SJCRH30 (cell line): Measurements from ENCODE around the gene TUBB. TPM values are rescaled to one million over a fixed set of nuclear protein-coding genes. Genes with fewer than 3 reads are reported as not detected.

Source experiments
- DNase-seq, 2 experiments: peaks; one replicate each; pipeline ENCODE4 v3.0.0-alpha.2; 2015 to 2020
- H3K27ac ChIP-seq: fragments of 250-450 bp; sonication (Bioruptor Pico); 2 replicates; pipeline ENCODE4 v1.5.1; 2020; ENCODE audit warnings: mild to moderate bottlenecking, moderate library complexity
- H3K27me3 ChIP-seq: fragments of 250-450 bp; sonication (Bioruptor Pico); 2 replicates; pipeline ENCODE4 v1.5.1; 2020; ENCODE audit warnings: mild to moderate bottlenecking, moderate library complexity
- H3K36me3 ChIP-seq: fragments of 250-450 bp; sonication (Bioruptor Pico); 2 replicates; pipeline ENCODE4 v1.5.1; 2020; ENCODE audit warnings: mild to moderate bottlenecking, moderate library complexity
- H3K4me1 ChIP-seq: fragments of 250-450 bp; sonication (Bioruptor Pico); 2 replicates; pipeline ENCODE4 v1.5.1; 2020; ENCODE audit warnings: mild to moderate bottlenecking, moderate library complexity
- H3K4me3 ChIP-seq: fragments of 250-450 bp; sonication (Bioruptor Pico); 2 replicates; pipeline ENCODE4 v1.5.1; 2020; ENCODE audit warnings: mild to moderate bottlenecking, moderate library complexity
- H3K9me3 ChIP-seq: fragments of 250-450 bp; sonication (Bioruptor Pico); replicated peaks from 2 replicates; pipeline ENCODE4 v1.5.1; 2020; ENCODE audit warnings: mild to moderate bottlenecking, moderate library complexity
- total RNA-seq: library from RNA; depleted of rRNA; stranded (reverse); fragments of >200 nt; shearing (Covaris generic); gene quantifications from 2 replicates; pipeline ENCODE4 v1.2.3, GENCODE V29; 2014; rRNA removed

Gene TUBB
- total RNA-seq, 1 experiment from 2014 or later = 1,652 TPM

- DNase-seq = no peak
- peaks cover 52% of the 10 kb centered on the region for H3K4me1 ChIP-seq
- H3K9me3 ChIP-seq = no peaks in the 10 kb centered on the region
- no peak overlapping the region; the same call in 1 of the 2 replicates for H3K27ac ChIP-seq
- H3K36me3 ChIP-seq = no peaks in the 10 kb centered on the region
- no peak overlapping the region for H3K4me3 ChIP-seq
- no peaks in the 10 kb centered on the region for H3K27me3 ChIP-seq
Observed at GRCh38 chr6:30766461-30767157, 46.5 kb downstream of the TUBB start.

DNA sequence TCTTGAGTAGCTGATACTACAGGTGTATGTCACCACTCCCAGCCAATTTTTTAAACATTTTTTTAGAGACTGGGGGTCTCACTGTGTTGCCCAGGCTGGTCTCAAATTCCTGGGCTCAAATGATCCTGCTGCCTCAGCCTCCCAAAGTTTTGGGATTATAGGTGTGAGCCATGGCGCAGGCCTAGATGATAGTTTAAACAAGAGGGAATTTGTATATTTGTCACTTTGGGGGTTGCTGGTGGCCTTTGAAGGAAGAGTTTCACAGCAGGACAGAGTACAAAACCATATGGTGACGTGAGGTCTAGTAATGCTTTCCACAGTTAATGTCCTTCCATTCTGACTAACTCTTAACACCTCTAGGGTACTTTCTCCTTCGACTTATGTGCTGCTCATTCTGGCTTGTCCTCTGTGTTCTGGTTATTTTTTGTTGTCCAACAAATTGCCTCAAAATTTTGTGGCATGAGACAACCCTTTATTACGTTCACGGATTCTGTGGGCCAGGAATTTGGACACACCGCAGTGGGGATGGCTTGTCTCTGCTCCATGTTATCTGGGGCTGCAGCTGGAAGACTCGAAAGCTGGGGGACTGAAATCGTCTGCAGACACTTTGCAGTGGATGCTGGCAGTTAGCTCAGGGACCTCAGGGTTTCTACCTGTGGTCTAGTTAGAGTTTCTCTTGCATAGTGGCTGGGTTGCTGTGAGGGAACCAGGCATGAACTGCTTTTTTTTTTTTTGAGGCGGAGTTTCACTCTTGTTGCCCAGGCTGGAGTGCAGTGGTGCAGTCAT lies 47.2 kb downstream of the TUBB start:
- Histone ChIP-seq H3K27me3 (no peaks in the 10 kb centered on the region), H3K36me3 (no peaks in the 10 kb centered on the region), H3K4me1 (peaks cover 52% of the 10 kb centered on the region), H3K9me3 (no peaks in the 10 kb centered on the region), H3K27ac (no peak overlapping the region), H3K4me3 (no peak overlapping the region)
- no peak for DNase-seq

DNA sequence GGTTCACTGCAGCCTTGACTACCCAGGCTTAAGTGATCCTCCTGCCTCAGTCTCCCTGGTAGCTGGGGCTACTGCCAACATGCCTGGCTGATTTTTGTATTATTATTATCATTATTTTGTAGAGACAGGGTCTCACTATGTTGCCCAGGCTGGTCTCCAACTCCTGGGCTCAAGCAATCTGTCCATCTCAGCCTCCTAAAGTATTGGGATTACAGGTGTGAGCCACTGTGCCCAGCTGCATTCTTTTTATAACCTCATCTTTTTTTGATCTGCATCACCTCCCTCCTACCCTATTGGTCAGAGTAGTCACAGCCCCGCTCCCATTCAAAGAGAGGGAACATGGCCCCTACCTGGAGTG lies 47.8 kb downstream of the TUBB start:
- Histone ChIP-seq H3K9me3 (no peaks in the 10 kb centered on the region), H3K4me3 (no peak overlapping the region), H3K27ac (no peak overlapping the region), H3K27me3 (no peaks in the 10 kb centered on the region), H3K36me3 (no peaks in the 10 kb centered on the region), H3K4me1 (peaks cover 52% of the 10 kb centered on the region)
- DNase-seq = no peak

GRCh38 chr6:30768634-30769087 lies 48.5 kb downstream of the TUBB start:
- Histone ChIP-seq H3K4me3 (peak overlapping the region; percentile 47; the same call in 1 of the 2 replicates), H3K36me3 (no peaks in the 10 kb centered on the region), H3K9me3 (no peaks in the 10 kb centered on the region), H3K27me3 (no peaks in the 10 kb centered on the region), H3K4me1 (peaks cover 46% of the 10 kb centered on the region), H3K27ac (peak overlapping the region; percentile 91)
- no peak for DNase-seq

GRCh38 chr6:30769088-30769852 lies 49.1 kb downstream of the TUBB start:
- Histone ChIP-seq H3K27me3 (no peaks in the 10 kb centered on the region), H3K9me3 (no peaks in the 10 kb centered on the region), H3K27ac (peak overlapping the region; percentile 91), H3K4me3 (peak overlapping the region; percentile 47), H3K4me1 (peaks cover 42% of the 10 kb centered on the region), H3K36me3 (no peaks in the 10 kb centered on the region)
- DNase-seq = peak; percentile 80 to 83

GRCh38 chr6:30769853-30770524 lies 49.8 kb downstream of the TUBB start:
- Histone ChIP-seq H3K4me1 (peaks cover 35% of the 10 kb centered on the region), H3K9me3 (no peaks in the 10 kb centered on the region), H3K36me3 (no peaks in the 10 kb centered on the region), H3K27ac (peak overlapping the region; percentile 91), H3K27me3 (no peaks in the 10 kb centered on the region), H3K4me3 (peak overlapping the region; percentile 47)
- DNase-seq = no peak

GRCh38 chr6:30770592-30770991 lies 50.4 kb downstream of the TUBB start:
- DNase-seq = no peak
- Histone ChIP-seq H3K36me3 (no peaks in the 10 kb centered on the region), H3K27ac (peak overlapping the region; percentile 91; the same call in 1 of the 2 replicates), H3K27me3 (no peaks in the 10 kb centered on the region), H3K4me1 (peaks cover 29% of the 10 kb centered on the region), H3K9me3 (no peaks in the 10 kb centered on the region), H3K4me3 (no peak overlapping the region)

DNA sequence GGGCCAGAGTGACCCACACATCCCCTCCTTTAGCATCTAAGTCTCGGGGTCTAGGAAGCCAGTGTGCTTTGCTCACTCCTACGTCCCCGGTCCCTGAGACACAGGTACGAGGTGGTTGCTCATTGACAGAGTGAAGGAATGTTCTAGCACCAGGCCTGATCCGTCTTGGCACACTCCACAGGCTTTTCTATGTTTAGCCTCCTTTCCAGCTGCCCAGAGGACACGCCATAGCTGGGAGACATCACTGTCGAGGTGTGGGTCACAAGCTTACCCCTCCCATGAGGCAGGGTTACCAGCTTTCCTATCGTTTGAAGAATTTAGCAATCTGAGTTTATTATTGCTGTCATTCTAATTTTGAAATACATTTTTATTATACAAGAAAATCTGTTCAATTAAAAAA lies 54.5 kb downstream of the TUBB start:
- Histone ChIP-seq H3K4me1 (peaks cover 16% of the 10 kb centered on the region), H3K4me3 (no peak overlapping the region), H3K27me3 (no peaks in the 10 kb centered on the region), H3K27ac (no peak overlapping the region), H3K9me3 (no peaks in the 10 kb centered on the region), H3K36me3 (no peaks in the 10 kb centered on the region)
- DNase-seq = no peak

Other genes with a start within 250 kb of the TUBB start
- 24.6 and 26.0 TPM in 2 replicates for gene HLA-E, start 230.8 kb upstream of the TUBB start, total RNA-seq
- 35.7 and 42.4 TPM in 2 replicates for gene GNL1, start 163.9 kb upstream of the TUBB start, total RNA-seq
- 30.1 and 30.8 TPM in 2 replicates for gene PRR3, start 163.1 kb upstream of the TUBB start, total RNA-seq
- 68.0 and 74.7 TPM in 2 replicates for gene ABCF1, start 148.9 kb upstream of the TUBB start, total RNA-seq
- 93.7 and 120 TPM in 2 replicates for gene PPP1R10, start 103.1 kb upstream of the TUBB start, total RNA-seq
- 48.8 and 51.6 TPM in 2 replicates for gene MRPS18B, start 102.5 kb upstream of the TUBB start, total RNA-seq
- 11.4 and 13.0 TPM in 2 replicates for gene ATAT1, start 93.5 kb upstream of the TUBB start, total RNA-seq
- 9.1 and 10.0 TPM in 2 replicates for gene C6orf136, start 73.2 kb upstream of the TUBB start, total RNA-seq
- gene DHX16, start 47.3 kb upstream of the TUBB start, total RNA-seq = 26.5 and 29.0 TPM in 2 replicates
- 39.4 and 44.3 TPM in 2 replicates for gene PPP1R18, start 33.7 kb upstream of the TUBB start, total RNA-seq
- 25.0 and 29.6 TPM in 2 replicates for gene NRM, start 29.4 kb upstream of the TUBB start, total RNA-seq
- gene MDC1, start 3.1 kb upstream of the TUBB start, total RNA-seq = 24.6 and 25.0 TPM in 2 replicates
- 87.4 and 92.2 TPM in 2 replicates for gene FLOT1, start 22.3 kb downstream of the TUBB start, total RNA-seq
- gene IER3, start 24.2 kb downstream of the TUBB start, total RNA-seq = 19.9 and 22.1 TPM in 2 replicates
- 73.2 and 80.9 TPM in 2 replicates for gene DDR1, start 164.2 kb downstream of the TUBB start, total RNA-seq
- gene GTF2H4, start 187.9 kb downstream of the TUBB start, total RNA-seq = 15.1 and 24.2 TPM in 2 replicates
- gene VARS2, start 193.9 kb downstream of the TUBB start, total RNA-seq = 21.3 and 23.5 TPM in 2 replicates
- not detected in 2 replicates for gene SFTA2, start 211.8 kb downstream of the TUBB start, total RNA-seq
- gene MUCL3, start 220.6 kb downstream of the TUBB start, total RNA-seq = not detected in 2 replicates